ENCODE results near the gene CRTC3. TPM values are rescaled to one million over a fixed set of nuclear protein-coding genes. Genes with fewer than 3 reads are reported as not detected.
"Not testable (repeated sequence)": the region's sequence is repeated elsewhere in the genome, so short reads cannot be mapped to it uniquely, and the experiment has no call there.

Gene CRTC3
- total RNA-seq, 1 donor from 2014 or later = 14.1 TPM

DNA sequence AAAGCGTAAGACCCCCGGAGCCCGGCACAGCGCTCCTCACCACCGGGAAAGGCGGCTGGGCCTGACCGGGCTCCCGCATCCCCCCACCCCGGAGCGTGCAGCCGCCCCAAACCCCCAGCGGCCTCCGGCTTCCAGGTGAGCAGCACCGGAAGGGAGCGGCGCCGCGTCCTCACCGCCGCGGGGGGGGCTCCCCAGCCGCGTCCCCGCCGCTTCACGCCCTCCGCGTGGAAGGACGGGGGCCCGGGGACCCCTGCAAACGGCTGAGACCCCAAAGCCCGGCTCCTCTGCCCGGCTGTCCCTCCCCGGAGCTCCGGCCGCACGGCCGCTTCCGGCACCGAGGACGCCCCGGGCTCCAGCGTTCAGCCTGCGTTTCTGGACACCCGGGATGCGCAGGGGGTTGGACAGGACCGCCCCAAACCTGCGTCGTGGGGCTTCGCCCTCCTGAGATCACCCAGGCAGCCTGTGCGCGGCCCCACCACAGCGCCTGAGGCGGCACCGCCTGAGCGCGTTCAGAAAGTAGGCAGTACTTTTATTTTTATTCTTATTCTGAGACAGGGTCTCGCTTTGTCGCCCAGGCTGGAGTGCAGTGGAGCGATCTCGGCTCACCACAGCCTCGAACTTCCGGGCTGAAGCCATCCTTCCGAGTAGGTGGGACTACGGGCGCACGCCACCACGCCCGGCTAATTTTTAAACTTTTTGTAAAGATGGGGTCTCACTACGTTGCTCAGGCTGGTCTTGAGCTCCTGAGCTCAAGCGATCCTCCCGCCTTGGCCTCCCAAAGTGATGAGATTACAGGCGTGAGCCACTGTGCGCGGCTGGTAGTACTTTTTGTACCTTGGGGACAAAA lies 135.8 kb downstream of the CRTC3 start:
- Histone ChIP-seq H3K27me3 (ENCODE audit: control insufficient read depth, insufficient read depth, low read length) (no peaks in the 10 kb centered on the region), H3K4me3 (ENCODE audit: low read depth, low read length) (peak overlapping the region; percentile 70), H3K36me3 (ENCODE audit: control insufficient read depth, insufficient read depth, low read length) (no peaks in the 10 kb centered on the region)
- no peak for TF ChIP-seq CTCF (IDR thresholded peaks at IDR 0.05; ENCODE audit: insufficient read depth, low read length, poor library complexity, severe bottlenecking)
- DNase-seq (ENCODE audit: low read depth) = no peak

DNA sequence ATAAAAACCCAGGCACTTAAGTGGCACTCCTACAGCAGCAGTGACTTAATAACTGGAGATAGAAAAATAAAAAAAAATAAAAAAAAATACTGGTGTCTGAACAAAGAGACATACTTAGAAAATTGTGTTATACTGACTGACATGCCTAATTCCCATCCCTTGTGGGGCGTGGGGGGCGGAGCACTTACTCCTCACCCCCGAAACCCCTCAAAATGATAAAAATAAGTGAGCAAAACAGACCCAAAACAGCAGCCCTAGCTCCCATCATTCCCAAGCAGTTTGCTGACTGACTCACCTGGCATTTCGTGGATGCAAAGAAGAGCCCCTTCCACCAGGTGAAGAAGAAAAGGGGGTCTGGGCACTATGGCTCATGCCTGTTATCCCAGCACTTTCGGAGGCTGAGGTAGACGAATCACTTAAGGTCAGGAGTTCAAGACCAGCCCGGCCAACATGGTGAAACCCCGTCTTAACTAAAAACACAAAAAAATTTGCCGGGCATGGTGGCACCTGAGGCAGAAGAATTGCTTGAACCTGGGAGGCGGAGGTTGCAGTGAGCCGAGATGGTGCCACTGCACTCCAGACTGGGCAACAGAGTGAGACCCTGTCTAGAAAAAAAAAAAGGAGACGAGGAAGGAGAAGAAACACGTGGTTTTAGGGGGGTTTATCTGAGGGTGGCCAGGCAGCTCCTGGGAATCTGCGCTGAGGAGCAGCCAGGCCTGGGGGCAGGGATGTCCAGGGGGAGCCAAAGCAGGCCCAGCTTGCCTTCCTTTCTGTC lies 136.6 kb downstream of the CRTC3 start:
- no peak for DNase-seq (ENCODE audit: low read depth)
- Histone ChIP-seq H3K4me3 (ENCODE audit: low read depth, low read length) (no peak overlapping the region), H3K27me3 (ENCODE audit: control insufficient read depth, insufficient read depth, low read length) (no peaks in the 10 kb centered on the region), H3K36me3 (ENCODE audit: control insufficient read depth, insufficient read depth, low read length) (no peaks in the 10 kb centered on the region)
- TF ChIP-seq CTCF (IDR thresholded peaks at IDR 0.05; ENCODE audit: insufficient read depth, low read length, poor library complexity, severe bottlenecking) = no peak

GRCh38 chr15:90667073-90667754 lies 137.5 kb downstream of the CRTC3 start:
- H3K36me3 ChIP-seq (ENCODE audit: control insufficient read depth, insufficient read depth, low read length) = no peaks in the 10 kb centered on the region
- TF ChIP-seq CTCF (IDR thresholded peaks at IDR 0.05; ENCODE audit: insufficient read depth, low read length, poor library complexity, severe bottlenecking) = no peak
- no peak overlapping the region for H3K4me3 ChIP-seq (ENCODE audit: low read depth, low read length)
- no peak for DNase-seq (ENCODE audit: low read depth)
- no peaks in the 10 kb centered on the region for H3K27me3 ChIP-seq (ENCODE audit: control insufficient read depth, insufficient read depth, low read length)

GRCh38 chr15:90667755-90668345 lies 138.1 kb downstream of the CRTC3 start:
- H3K4me3 ChIP-seq (ENCODE audit: low read depth, low read length); H3K36me3 ChIP-seq (ENCODE audit: control insufficient read depth, insufficient read depth, low read length); DNase-seq (ENCODE audit: low read depth); H3K27me3 ChIP-seq (ENCODE audit: control insufficient read depth, insufficient read depth, low read length): not testable (repeated sequence)

GRCh38 chr15:90670631-90671030 lies 140.9 kb downstream of the CRTC3 start:
- not testable (repeated sequence) for H3K36me3 ChIP-seq (ENCODE audit: control insufficient read depth, insufficient read depth, low read length); DNase-seq (ENCODE audit: low read depth); H3K4me3 ChIP-seq (ENCODE audit: low read depth, low read length); H3K27me3 ChIP-seq (ENCODE audit: control insufficient read depth, insufficient read depth, low read length)

DNA sequence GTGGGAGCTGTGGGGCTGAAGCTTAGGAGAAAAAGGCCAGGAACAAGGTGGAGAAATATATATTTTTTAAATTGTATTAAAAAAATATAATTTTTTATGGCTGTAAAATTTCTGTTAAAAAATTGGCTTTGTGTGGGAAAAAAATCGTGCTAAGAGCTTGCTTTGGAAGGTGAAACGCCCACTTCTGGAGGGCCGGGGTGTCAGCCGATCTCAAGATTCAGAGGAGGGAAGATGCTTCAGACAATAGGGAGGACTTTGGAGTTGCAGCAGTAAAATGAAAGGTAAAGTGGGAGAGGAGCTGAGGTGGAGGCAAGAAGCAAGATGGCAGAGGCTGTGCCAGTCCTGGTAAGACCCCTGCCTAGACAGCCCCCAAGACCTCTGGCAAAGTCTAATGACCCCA lies 141.5 kb downstream of the CRTC3 start:
- H3K4me3 ChIP-seq (ENCODE audit: low read depth, low read length) = no peak overlapping the region
- no peak for TF ChIP-seq CTCF (IDR thresholded peaks at IDR 0.05; ENCODE audit: insufficient read depth, low read length, poor library complexity, severe bottlenecking)
- H3K27me3 ChIP-seq (ENCODE audit: control insufficient read depth, insufficient read depth, low read length) = no peaks in the 10 kb centered on the region
- no peaks in the 10 kb centered on the region for H3K36me3 ChIP-seq (ENCODE audit: control insufficient read depth, insufficient read depth, low read length)
- DNase-seq (ENCODE audit: low read depth) = no peak

GRCh38 chr15:90673357-90673756 lies 143.6 kb downstream of the CRTC3 start:
- H3K4me3 ChIP-seq (ENCODE audit: low read depth, low read length); DNase-seq (ENCODE audit: low read depth); H3K36me3 ChIP-seq (ENCODE audit: control insufficient read depth, insufficient read depth, low read length); H3K27me3 ChIP-seq (ENCODE audit: control insufficient read depth, insufficient read depth, low read length): not testable (repeated sequence)

All from kidney epithelial cell (primary cell).